Cardiac muscle cell (in vitro differentiated cells and primary cell): ENCODE results near the gene RNF115. TPM values are rescaled to one million over a fixed set of nuclear protein-coding genes. Genes with fewer than 3 reads are reported as not detected.

Experiments
- DNase-seq, 2 donors: peaks; one replicate each; pipeline versions ENCODE4 v3.0.0 to v3.0.0-alpha.2; 2010 to 2017; ENCODE audit warnings: low read depth in 1 of 2, low spot score in 1 of 2
- H3K27ac ChIP-seq: fragments of 200-600 bp; sonication (generic); 2 replicates; pipeline ENCODE4 v1.5.1; 2016
- H3K27me3 ChIP-seq: fragments of 200-600 bp; sonication (generic); 2 replicates; pipeline ENCODE4 v1.6.0; 2016; ENCODE audit warnings: control low read depth
- H3K36me3 ChIP-seq: fragments of 200-600 bp; sonication (generic); 2 replicates; pipeline ENCODE4 v1.5.1; 2016; ENCODE audit warnings: control low read depth
- H3K4me1 ChIP-seq: fragments of 200-600 bp; sonication (generic); 2 replicates; pipeline ENCODE4 v1.8.1; 2017; ENCODE audit warnings: low read depth, mild to moderate bottlenecking, mixed run types
- H3K4me3 ChIP-seq: fragments of 200-600 bp; sonication (generic); 2 replicates; pipeline ENCODE4 v1.5.1; 2016; ENCODE audit warnings: mild to moderate bottlenecking
- H3K9me3 ChIP-seq: fragments of 200-600 bp; sonication (generic); 2 replicates; pipeline ENCODE4 v1.5.1; 2017; ENCODE audit warnings: low read depth, mild to moderate bottlenecking, control low read depth
- CTCF ChIP-seq: IDR thresholded peaks from 2 replicates; pipeline ENCODE4 v1.5.1; 2012; ENCODE audit warnings: low read depth, mild to moderate bottlenecking, low read length
- polyA plus RNA-seq: library from polyadenylated mRNA; unstranded; fragments of >200 nt; fragmentation: Nextera tagmentation; extraction: Ambion mirVana; gene quantifications from 2 replicates; pipeline ENCODE4 v1.2.1, GENCODE V29; 2016
- total RNA-seq: library from RNA; depleted of rRNA; stranded (reverse); fragments of >200 nt; gene quantifications from 2 replicates; pipeline ENCODE4 v1.2.3, GENCODE V29; 2016

Gene RNF115
- total and polyA plus RNA-seq, 2 experiments from 2014 or later: 12.9 to 18.8 TPM

GRCh38 chr1:145849356-145850160 is 25.7 kb upstream of the RNF115 start:
- no peaks in the 10 kb centered on the region for H3K27me3 ChIP-seq
- peaks cover 3% of the 10 kb centered on the region for H3K4me1 ChIP-seq
- peak in 1 of 2 donors; percentile 89 for DNase-seq
- peak; percentile 59 for TF ChIP-seq CTCF
- H3K4me3 ChIP-seq: no peak overlapping the region
- peak overlapping the region; percentile 60 for H3K27ac ChIP-seq
- no peaks in the 10 kb centered on the region for H3K9me3 ChIP-seq
- H3K36me3 ChIP-seq: peaks cover 38% of the 10 kb centered on the region

GRCh38 chr1:145847827-145848226 is 23.9 kb upstream of the RNF115 start:
- H3K36me3 ChIP-seq: peaks cover 31% of the 10 kb centered on the region
- no peak overlapping the region for H3K27ac ChIP-seq
- TF ChIP-seq CTCF: no peak
- no peak for DNase-seq
- no peaks in the 10 kb centered on the region for H3K9me3 ChIP-seq
- no peak overlapping the region for H3K4me3 ChIP-seq
- H3K4me1 ChIP-seq: peaks cover 3% of the 10 kb centered on the region
- no peaks in the 10 kb centered on the region for H3K27me3 ChIP-seq

- H3K27me3 ChIP-seq: no peaks in the 10 kb centered on the region
- peak; percentile 46 to 61 for DNase-seq
- H3K9me3 ChIP-seq: no peaks in the 10 kb centered on the region
- peaks cover 32% of the 10 kb centered on the region for H3K36me3 ChIP-seq
- peaks cover 3% of the 10 kb centered on the region for H3K4me1 ChIP-seq
- TF ChIP-seq CTCF: peak; percentile 75
- H3K27ac ChIP-seq: peak overlapping the region; percentile 47
- H3K4me3 ChIP-seq: peak overlapping the region; percentile 37
Observed at GRCh38 chr1:145846201-145846612, 22.3 kb upstream of the RNF115 start.

GRCh38 chr1:145845514-145846161 is 21.7 kb upstream of the RNF115 start, which contains the start of gene NUDT17:
TSS of gene NUDT17 (plus strand) at chr1:145845630. CDS start at chr1:145845641, 11 bp downstream.
- Histone ChIP-seq H3K27ac (peak within 1 kb of the TSS; percentile 47), H3K4me1 (peaks cover 3% of the 10 kb centered on the region), H3K9me3 (no peaks in the 10 kb centered on the region), H3K36me3 (peaks cover 31% of the 10 kb centered on the region), H3K4me3 (peak within 1 kb of the TSS; percentile 37), H3K27me3 (no peaks in the 10 kb centered on the region)
- peak; percentile 81 to 92 for DNase-seq
- TF ChIP-seq CTCF: peak; percentile 98

GRCh38 chr1:145845144-145845513 is 21.2 kb upstream of the RNF115 start:
- H3K4me3 ChIP-seq: peak overlapping the region; percentile 37
- TF ChIP-seq CTCF: no peak
- no peak overlapping the region for H3K27ac ChIP-seq
- H3K36me3 ChIP-seq: peaks cover 34% of the 10 kb centered on the region
- no peaks in the 10 kb centered on the region for H3K9me3 ChIP-seq
- H3K4me1 ChIP-seq: peaks cover 3% of the 10 kb centered on the region
- no peak for DNase-seq
- no peaks in the 10 kb centered on the region for H3K27me3 ChIP-seq
